Mammary epithelial cell (primary cell): Measurements from ENCODE around the gene LMO7.

ENCODE experiments used
- EZH2 ChIP-seq: IDR thresholded peaks from 2 replicates; pipeline ENCODE4 v1.6.1; 2012; ENCODE audit warnings: low read length, inconsistent platforms, borderline replicate concordance
- TF ChIP-seq, protein P1 (sequence below), 2 donors: IDR thresholded peaks in 1 of 2; conservative IDR thresholded peaks in 1 of 2; 2 replicates each; pipeline ENCODE4 v1.5.1; 2011 to 2012; ENCODE audit warnings: inconsistent platforms in 2 of 2, low read length in 2 of 2, mild to moderate bottlenecking in 2 of 2, control low read depth in 1 of 2, low read depth in 1 of 2; ENCODE audit not compliant: insufficient read depth in 1 of 2; ENCODE audit errors: extremely low read depth in 1 of 2

DNA sequence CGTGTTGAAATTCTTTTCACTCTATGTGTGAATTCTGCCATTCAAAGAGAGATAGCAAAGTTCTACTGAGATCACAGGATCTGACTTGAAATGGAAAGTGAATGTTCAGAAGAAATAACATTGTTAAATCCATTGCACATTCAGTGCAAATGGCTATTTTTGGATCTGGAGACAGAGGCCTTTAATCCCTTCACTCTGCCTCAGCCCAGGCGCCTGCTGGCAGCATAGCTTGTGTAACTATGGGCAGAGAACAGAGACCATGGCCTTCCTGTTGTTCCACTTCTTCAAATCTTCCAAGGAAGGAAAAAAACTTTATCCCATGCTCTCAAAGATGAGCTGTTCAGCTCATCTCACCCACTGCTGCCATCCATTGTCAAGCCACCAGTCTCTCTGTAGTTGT lies 265.4 kb downstream of the LMO7 start:
- TF ChIP-seq, protein P1, sequence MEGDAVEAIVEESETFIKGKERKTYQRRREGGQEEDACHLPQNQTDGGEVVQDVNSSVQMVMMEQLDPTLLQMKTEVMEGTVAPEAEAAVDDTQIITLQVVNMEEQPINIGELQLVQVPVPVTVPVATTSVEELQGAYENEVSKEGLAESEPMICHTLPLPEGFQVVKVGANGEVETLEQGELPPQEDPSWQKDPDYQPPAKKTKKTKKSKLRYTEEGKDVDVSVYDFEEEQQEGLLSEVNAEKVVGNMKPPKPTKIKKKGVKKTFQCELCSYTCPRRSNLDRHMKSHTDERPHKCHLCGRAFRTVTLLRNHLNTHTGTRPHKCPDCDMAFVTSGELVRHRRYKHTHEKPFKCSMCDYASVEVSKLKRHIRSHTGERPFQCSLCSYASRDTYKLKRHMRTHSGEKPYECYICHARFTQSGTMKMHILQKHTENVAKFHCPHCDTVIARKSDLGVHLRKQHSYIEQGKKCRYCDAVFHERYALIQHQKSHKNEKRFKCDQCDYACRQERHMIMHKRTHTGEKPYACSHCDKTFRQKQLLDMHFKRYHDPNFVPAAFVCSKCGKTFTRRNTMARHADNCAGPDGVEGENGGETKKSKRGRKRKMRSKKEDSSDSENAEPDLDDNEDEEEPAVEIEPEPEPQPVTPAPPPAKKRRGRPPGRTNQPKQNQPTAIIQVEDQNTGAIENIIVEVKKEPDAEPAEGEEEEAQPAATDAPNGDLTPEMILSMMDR (conservative IDR thresholded peaks at IDR 0.05 in 1 of 2, IDR thresholded peaks at IDR 0.05 in 1 of 2; ENCODE audit: extremely low read depth in 1 of 2, insufficient read depth in 1 of 2, low read depth in 1 of 2, low read length in 2 of 2) = no peak
- no peak for TF ChIP-seq EZH2
